ENCODE data around the gene LDLR.
A peak's percentile ranks its signal among the peaks of the same experiment; 100 is the strongest.
"Not testable (repeated sequence)": the region's sequence is repeated elsewhere in the genome, so short reads cannot be mapped to it uniquely, and the experiment has no call there.

LDLR gene

GRCh38 chr19:11176466-11177193 is 87.4 kb downstream of the LDLR start:
- no peak for DNase-seq

GRCh38 chr19:11177592-11177991 is 88.3 kb downstream of the LDLR start:
- no peak for DNase-seq

GRCh38 chr19:11179145-11179465 is 89.8 kb downstream of the LDLR start:
- DNase-seq = not testable (repeated sequence)

- DNase-seq = peak; percentile 21
Observed at GRCh38 chr19:11179716-11180297, 90.5 kb downstream of the LDLR start.

GRCh38 chr19:11180346-11180745 is 91.1 kb downstream of the LDLR start:
- DNase-seq = no peak

- not testable (repeated sequence) for DNase-seq
Observed at GRCh38 chr19:11180975-11181374, 91.7 kb downstream of the LDLR start.

GRCh38 chr19:11181488-11181887 is 92.2 kb downstream of the LDLR start:
- no peak for DNase-seq

Data from CD4-positive, alpha-beta T cell treated with Interleukin-17A for 4 hours (primary cell).